HG03025 (cell line): ENCODE measurements around the gene RPE.

Experiments
- ATAC-seq: cut with Tn5 transposase; IDR thresholded peaks from one replicate; pipeline ENCODE4 v1.9.1; 2021; ENCODE audit warnings: mild to moderate bottlenecking, moderate library complexity; ENCODE audit not compliant: unreplicated experiment, low FRiP score

Gene RPE

GRCh38 chr2:210000464-210001324 lies 1.7 kb upstream of the RPE start:
- no peak for ATAC-seq

- no peak for ATAC-seq
These were observed 921 bp downstream of the RPE start for GRCh38 chr2:210003359-210003758.

- no peak for ATAC-seq
These were observed 2.4 kb downstream of the RPE start for GRCh38 chr2:210004881-210005280.

GRCh38 chr2:210007895-210008294 lies 5.5 kb downstream of the RPE start:
- no peak for ATAC-seq

- no peak for ATAC-seq
These were observed 6.7 kb downstream of the RPE start for GRCh38 chr2:210009126-210009525.

- ATAC-seq, result no peak
These were observed 7.5 kb downstream of the RPE start for GRCh38 chr2:210009896-210010295.

- ATAC-seq, result no peak
These were observed 17.7 kb downstream of the RPE start for GRCh38 chr2:210020138-210020537.

- no peak for ATAC-seq
These were observed 20.4 kb downstream of the RPE start for GRCh38 chr2:210022824-210023223.

- ATAC-seq, result no peak
These were observed 25.2 kb downstream of the RPE start for GRCh38 chr2:210027608-210028007.

- ATAC-seq, result no peak
These were observed 25.7 kb downstream of the RPE start for GRCh38 chr2:210028178-210028577.

GRCh38 chr2:210034087-210034683 lies 31.7 kb downstream of the RPE start:
- no peak for ATAC-seq

- ATAC-seq, result no peak
These were observed 33.2 kb downstream of the RPE start for GRCh38 chr2:210035679-210036078.

GRCh38 chr2:210038078-210038477 lies 35.6 kb downstream of the RPE start:
- ATAC-seq, result no peak

- ATAC-seq, result no peak
These were observed 44.5 kb downstream of the RPE start for GRCh38 chr2:210046851-210047500.

GRCh38 chr2:210049831-210050230 lies 47.4 kb downstream of the RPE start:
- ATAC-seq, result no peak

GRCh38 chr2:210050885-210051284 lies 48.4 kb downstream of the RPE start:
- no peak for ATAC-seq

- no peak for ATAC-seq
These were observed 52.3 kb downstream of the RPE start for GRCh38 chr2:210054696-210055095.

GRCh38 chr2:210055825-210056224 lies 53.4 kb downstream of the RPE start:
- ATAC-seq, result no peak

- no peak for ATAC-seq
These were observed 60.9 kb downstream of the RPE start for GRCh38 chr2:210063306-210063705.
